NCI-H2227 (cell line): Measurements from ENCODE around the gene MYBPC1.

Experiments used
- DNase-seq: peaks from one replicate; lab custom pipeline; 2025; ENCODE audit not compliant: unreplicated experiment; lab: John Stamatoyannopoulos, UW

The MYBPC1 gene

DNA sequence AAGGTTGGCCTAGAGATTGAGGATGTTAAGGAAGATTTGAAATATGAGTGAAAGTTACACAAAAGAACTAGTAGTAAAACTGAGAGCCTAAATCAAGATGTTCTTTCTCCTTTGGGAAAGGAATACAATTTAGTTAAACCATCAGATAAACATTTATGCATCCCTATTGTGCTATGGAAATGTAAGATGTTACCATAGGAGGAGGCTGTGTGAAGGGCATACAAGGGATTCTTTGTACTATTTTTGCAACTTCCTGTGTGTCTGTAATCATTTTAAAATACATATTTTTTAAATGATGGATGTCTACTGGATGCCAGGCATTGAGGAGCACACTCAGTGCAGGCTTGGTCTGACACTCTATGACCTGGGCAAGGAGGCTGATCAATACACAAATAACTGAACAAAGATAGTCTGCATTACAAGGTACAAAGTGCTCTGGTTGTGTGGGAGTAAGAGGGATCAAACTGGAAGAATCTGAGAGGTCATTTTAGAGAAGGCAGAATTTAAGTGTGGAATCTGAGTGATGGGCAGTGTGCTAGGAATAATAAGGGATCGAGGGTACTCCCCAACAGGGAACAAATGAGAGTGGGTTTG lies 96.8 kb downstream of the MYBPC1 start:
- DNase-seq = no peak

DNA sequence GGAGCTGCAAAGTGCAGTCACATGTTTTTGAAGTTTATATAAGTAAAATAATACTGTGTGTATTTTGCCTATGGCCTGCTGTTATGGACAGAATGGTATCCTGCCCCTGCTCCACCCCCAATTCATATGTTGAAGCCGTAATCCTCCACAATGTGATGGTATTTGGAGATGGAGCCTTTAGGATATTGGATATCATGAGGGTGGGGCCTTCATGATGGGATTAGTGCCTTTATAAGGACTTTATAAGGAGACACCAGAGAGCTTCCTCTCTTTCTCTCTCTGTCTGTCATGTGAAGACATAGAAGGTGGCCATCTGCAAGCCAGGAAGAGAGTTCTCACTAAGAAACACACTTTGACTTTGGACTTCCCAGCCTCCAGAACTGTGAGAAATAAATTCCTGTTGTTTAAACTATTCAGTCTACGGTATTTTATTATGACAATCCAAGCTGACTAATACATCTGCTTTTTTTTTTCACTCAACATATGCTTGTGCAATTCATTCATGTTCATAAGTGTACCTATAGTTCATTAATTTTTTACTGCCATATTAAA lies 99.6 kb downstream of the MYBPC1 start:
- DNase-seq = no peak

DNA sequence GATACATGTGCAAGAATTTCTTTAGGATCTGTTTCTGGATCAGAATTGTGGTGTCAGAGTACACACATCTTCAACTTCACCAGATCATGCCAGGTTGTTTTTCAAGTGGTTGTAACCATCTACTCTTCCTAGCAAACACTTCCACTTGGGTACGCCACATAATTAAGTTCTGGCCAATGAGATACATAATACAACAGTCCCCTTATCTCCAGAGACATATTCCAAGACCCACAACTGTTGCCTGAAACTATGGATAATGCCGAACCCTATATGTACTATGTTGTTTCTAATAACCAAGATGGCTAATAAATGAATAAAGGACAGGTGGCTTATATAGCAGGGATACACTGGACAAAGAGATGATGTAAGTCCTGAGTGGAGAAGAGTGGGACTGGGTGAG lies 100.2 kb downstream of the MYBPC1 start:
- DNase-seq = no peak

DNA sequence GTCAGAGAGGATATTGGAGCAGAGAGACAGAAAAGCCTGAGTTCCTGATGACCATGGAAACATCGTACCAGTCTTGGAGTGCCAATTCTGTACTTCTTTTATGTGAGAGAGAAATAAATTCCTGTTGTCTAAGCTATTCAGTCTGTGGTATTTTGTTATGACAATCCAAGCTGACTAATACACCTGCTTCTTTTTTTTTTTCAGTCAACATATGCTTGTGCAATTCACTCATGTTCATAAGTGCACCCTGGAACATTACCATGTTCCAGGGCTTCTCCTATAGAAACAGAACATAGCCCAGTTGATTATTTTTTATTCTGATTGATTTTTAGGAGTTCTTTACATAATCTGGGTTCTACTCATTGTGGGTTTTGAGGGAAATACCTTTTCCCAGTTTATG lies 100.9 kb downstream of the MYBPC1 start:
- DNase-seq = no peak

DNA sequence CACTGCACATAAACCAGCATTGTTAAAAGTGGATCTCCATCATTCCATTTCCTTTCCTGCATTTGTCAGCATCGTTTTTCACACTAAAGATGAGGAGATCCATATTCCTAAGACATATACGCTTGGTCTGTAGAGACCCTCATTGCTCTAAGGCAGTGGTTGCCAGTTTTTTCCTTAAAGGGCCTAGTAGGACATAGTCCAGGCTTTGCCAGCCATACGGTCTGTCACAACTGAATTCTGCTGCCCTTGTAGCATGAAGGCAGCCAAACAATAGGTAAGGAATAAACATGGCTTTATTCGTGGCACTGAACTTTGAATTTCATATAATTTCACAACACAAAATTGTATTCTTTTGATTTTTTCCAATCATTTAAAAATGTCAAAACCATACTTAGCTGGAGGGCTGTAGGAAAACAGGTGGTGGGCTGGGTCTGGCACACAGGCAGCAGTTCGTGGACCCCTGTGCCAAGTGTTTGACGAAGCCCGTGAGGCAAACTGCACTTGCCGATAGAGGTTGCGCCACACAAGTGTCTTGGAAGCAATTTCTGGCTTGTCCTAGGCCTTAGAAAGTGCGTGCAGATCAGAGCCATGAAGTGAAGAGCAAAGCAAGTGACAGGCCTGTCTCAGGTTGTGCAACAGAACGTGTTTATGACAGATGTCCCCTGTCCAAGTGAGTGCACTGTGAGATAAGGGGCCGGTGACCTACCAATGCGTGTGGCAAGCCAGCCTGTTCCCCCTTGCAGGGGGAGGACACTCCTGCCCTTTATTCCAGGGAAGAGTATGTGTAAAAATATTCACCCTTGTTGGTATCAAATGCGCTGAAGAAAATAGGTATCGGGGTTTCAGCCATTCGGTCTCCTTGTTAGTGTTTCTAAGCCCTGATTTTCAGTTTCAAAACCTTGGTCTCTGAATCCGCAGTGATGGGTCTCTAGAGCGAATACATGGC lies 101.8 kb downstream of the MYBPC1 start:
- no peak for DNase-seq

DNA sequence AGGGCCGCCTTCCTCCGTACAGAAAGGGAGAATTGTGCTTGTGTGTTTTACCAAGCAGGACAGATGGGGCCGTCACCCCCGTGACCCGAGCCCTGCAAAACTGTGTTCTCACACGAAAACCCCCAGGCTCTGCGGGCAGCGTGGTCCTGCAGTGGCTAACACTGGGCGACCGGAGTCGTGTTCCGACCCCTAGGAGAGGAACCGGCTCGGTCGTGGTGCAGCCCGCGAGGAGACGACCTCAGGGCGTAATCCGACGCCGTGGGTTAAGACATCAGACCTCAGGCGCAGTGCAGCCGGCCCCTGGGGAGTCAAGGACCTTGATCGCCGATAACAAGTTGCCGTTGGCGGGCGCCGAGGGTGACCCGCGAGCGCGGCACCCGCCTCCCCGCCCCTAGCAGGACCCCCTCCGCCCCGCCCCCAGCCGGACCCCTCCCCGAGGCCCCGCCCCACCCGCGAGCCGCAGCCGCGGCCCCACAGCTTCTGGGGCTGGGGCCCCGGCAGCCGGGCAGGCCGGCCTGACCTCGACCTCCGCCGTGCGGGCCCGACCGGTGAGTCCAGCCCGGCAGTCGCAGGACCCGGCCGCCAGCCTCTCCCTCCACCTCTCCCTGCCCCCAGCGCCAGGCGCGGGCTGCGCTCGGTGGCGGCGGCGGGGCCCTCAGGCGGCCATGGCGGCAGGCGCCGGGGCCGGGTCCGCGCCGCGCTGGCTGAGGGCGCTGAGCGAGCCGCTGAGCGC lies 102.6 kb downstream of the MYBPC1 start, which contains the start of gene CHPT1:
CHPT1 (plus strand) TSS at position 444 of the 733 bp plus-strand sequence; CDS start at position 666, 222 bp downstream.
- DNase-seq = peak; percentile 78

DNA sequence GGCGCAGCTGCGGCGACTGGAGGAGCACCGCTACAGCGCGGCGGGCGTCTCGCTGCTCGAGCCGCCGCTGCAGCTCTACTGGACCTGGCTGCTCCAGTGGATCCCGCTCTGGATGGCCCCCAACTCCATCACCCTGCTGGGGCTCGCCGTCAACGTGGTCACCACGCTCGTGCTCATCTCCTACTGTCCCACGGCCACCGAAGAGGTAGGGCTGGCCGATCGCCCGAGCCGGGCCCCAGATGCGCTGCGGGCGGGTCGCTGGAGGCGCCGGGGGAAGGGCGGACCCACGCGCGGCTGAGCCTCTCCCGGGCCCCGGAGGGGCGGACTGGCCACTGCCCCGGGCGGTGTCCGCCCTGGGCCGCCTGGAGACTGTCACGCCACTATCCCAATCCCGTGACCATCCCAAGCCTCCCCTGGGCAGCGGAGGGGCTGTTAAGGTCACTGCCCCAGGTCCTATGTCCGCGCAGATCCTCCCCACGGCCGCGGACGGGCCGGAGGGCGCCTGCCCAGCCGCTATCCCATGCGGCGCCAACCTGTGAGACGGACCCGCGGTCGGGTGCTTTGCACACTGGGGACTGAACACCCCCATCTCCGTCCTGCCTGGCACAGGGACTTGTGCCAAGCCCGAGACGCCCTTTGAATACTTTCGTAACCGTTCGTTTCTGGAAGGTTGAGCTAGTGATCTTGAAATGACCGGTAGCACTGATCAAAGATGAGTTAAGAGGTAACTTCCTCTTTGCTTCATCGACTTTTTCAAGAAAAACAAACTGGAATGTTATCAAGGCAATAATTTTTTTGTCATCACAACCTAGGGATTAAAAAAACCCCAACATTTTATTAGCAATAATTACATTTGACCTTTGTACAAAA lies 103.4 kb downstream of the MYBPC1 start:
- peak; percentile 52 for DNase-seq

DNA sequence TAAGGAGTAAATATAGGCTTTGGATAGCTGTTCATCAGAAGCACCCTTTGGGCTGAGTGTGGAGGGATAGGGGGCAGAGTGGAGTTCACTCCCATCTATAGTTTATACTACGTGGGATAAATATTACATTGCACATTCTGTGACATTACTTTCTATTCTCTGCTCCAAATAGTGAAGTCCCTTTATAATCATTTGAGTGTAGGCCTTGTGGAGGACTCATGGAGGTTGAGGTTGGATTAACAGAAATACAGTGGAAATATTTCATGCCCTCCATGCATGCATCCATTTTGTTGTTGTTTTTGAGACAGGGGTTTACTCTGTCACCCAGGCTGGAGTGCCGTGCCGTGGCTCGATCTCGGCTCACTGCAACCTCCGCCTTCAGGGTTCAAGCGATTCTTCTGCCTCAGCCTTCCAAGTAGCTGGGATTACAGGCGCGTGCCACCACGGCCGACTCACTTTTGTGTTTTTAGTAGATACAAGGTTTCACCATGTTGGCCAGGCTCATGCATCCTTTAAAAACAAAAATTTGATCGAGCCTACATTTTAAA lies 104.1 kb downstream of the MYBPC1 start:
- DNase-seq = no peak

DNA sequence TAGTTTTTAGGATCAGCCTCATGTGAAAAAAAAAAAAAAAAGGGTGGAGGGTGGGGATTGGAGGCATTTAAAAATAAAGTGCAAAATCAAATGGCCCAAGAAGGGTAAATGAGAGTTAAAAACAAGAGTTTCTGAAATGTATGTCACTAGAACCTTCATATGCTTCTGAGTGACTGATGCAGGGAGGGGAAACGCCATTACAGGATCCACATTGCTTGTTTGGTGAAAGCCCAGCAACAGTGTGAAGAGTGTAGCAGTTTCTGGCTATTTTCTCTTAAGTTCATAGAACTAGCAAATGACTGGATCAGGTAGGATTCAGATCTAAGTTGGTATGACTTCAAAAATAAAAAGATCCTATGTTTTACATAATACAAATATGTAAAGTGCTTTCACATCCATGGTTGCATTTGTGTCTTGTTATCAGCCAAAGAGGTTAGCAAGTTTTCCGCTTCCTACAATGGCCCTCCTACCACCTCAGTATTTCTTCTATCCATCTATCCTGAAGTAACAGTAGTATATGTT lies 105.6 kb downstream of the MYBPC1 start:
- DNase-seq = no peak

DNA sequence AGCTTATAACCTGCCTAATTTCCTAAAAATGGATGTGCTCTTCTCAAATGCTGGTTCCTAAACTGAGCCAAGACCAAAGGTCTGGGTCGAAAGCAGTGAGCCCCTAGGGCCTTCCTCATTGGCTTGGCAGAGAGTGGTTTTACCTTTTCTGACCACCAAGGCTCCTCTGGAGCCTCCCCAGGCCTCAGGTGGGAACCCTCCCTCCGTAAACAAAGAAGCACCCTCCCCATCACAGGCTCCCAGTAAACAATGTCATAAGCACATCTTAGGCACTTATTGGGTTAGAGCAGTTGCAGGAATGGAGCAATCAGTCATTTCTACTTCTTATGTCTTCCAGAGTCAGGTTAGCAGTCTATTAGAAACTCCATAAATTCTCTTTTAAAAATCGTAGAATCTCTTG lies 108.7 kb downstream of the MYBPC1 start:
- DNase-seq = no peak

DNA sequence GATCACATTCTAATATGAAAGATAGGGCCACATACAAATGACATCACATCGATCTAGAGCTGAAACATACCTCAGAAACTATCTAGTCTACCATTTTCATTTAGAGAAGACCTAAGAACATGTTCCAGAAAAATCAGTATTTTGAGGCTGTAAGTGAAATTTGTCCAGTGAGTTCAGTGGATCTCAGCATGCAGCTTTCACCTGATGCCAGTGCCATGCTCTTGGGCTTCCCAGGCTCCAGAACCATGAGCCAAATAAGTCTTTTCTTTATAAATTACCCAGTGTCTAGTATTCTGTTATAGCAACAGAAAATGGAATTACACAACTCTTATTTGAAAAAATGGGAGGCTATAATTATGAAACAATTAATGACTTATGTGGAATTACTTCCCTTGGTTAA lies 111.6 kb downstream of the MYBPC1 start:
- no peak for DNase-seq

DNA sequence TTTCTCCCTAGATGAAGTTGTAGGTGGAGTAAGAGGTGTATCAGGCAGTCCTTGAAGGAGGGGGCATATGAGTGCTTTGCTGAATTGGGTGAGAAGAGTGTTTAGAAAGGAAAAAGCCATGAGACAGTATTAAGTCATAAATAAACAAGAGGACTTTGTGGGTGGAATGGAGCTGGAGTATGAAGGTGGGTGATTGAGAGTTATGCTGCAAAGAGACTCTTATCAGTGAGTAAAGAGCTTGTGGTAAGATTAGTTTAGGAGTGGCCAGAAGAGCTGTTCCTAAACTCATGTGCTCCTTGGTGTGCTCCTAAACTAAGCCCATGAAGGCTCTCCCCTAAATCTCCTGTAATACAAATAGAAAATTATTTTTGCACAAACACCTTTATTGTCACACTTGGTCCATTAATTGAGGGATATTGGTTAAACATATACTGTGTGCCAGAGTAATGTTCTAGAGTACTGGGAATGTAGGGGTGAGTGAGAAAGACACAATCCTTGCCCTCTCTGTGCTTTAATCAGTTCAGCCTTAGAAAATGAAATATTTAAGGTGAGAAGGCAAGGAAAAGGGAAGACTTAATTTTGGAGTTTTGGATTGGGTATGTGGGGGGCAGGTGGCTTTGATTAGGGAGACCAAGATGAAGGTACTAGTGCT lies 112.5 kb downstream of the MYBPC1 start:
- DNase-seq = no peak

DNA sequence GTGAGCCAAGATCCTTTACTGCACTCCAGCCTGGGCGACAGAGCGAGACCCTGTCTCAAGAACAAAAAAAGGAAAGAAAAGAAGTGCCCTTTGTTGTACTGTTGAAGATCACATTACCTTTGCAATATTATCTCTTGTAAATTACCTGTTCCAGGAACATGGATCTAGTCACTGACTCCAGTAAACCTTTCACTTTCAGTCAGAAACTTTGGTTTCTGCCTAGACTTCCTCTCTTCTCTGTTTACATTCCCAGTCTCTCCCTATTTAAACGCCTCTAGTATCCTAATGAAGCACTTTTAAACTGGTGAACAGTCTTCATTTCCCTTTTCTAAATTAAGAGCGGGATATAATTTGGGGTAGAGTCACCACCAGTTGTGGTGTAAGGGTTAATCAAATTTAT lies 115.5 kb downstream of the MYBPC1 start:
- DNase-seq = no peak

DNA sequence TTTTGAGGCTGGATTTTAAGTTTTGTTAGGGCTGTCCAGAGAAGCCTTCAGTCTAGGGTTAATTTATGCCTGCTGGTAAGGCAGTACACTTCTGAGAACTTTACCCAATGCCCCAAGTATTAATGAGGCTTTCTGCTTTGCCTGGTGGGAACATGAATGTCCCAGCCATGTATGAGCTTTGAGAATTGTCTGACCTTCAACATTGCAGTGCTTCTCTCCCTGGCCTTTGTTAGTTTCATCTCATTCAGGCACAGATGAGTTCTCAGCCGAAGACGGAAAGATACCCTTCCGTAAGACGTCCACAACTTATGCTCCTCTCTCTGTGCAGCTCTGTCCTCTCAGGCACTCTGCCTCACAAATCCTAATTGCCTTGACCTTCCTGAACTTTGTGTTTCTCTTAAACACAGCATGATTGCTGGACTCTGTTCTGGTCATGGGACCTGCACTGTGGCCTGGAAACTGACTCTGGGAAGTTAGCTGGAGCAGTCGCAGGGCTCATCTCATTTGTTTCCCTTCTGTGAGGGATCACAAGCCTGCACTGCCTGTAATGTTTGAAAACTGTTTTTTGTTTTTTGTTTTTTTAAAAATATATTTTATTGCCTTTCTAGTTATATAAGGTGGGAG lies 118.4 kb downstream of the MYBPC1 start:
- DNase-seq = no peak

DNA sequence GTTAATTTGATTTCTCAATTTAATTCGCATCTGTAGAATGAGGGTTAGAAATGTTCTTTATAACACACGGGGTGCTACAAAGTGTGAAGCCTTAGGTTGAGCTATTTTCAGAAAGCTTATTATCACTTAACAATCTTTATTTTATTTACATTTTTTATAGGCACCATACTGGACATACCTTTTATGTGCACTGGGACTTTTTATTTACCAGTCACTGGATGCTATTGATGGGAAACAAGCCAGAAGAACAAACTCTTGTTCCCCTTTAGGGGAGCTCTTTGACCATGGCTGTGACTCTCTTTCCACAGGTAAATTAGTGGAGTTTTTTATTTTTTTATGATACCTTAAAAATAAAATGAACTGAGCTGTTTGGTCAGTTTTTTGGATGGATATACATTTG lies 119.2 kb downstream of the MYBPC1 start:
- no peak for DNase-seq

DNA sequence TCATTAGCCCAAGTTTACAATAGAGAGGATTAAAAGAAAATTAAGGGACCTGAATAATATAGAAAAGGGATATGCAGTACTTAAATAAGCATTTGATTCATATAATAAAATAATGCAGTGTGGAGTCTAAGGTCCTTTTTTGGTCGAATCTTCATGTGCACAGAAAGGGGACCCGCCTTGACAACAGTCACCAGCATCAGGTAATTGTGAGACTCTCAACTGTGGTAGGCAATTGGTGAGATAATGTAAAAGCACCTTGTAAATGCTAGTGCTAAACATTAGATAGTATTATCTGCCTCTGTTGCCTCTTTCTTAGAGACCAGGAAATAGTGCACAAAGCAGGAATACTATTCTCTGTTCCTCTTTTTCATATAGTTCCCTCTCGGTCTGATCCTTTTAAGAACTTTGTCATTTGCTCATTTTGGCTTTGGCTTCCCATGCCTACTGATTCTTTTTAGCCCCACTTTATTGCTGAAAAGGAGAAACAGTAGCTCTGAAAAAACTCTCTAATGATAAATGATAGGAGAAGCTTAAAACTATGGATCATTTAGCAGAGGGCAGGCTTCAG lies 120.2 kb downstream of the MYBPC1 start:
- no peak for DNase-seq

DNA sequence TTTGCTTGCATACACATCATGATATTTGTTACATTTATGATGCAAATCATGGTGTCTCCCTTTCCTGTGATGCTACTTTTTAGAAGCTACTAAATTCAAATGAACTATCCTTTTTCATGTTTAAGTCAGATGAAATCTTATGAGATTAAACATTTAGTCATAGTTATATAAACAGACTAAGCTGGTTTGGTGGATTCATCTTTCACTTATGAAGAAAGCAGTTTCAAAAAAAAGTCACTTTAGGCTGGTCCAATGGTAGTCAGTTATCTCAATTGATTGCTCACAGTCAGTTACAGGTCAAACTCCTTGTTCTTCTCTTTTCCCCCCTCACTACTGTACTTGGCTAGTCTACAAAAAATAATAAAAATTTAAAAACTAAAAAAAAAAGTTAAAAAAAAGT lies 124.8 kb downstream of the MYBPC1 start:
- DNase-seq = no peak

DNA sequence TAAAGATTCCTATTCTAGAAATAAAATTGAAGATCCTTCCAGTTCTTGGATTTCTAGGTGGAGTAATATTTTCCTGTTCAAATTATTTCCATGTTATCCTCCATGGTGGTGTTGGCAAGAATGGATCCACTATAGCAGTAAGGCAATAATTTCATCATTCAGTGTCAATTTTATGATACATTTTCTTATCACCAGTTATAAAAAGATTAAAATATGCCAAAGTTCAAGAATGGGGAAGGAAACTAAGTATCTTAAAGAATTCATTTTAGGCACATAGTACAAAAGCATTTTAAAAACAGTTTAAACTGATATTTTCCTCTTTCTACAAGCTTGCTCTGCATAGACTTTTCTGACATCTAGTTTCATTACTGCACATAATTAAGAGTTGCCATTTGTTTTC lies 125.3 kb downstream of the MYBPC1 start:
- DNase-seq = no peak

DNA sequence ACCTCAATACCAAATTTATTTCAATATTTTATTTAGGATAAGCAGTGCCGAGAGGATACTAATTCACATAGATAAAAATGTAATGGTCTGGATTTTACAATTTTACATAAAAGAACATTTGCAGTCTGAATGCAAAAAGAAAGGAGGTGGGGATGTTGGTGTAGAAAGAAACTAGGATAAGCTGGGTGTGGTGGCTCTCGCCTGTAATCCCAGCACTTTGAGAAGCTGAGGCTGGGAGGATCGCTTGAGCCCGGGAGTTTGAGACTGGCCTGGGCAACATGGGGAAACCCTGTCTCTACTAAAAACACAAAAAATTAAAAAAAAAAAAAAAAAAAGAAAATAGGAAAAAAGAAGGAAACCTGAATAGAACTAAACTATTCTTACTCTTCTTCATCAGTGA lies 127.6 kb downstream of the MYBPC1 start:
- no peak for DNase-seq
